Measurements from ENCODE around the gene PXK.

PXK gene

DNA sequence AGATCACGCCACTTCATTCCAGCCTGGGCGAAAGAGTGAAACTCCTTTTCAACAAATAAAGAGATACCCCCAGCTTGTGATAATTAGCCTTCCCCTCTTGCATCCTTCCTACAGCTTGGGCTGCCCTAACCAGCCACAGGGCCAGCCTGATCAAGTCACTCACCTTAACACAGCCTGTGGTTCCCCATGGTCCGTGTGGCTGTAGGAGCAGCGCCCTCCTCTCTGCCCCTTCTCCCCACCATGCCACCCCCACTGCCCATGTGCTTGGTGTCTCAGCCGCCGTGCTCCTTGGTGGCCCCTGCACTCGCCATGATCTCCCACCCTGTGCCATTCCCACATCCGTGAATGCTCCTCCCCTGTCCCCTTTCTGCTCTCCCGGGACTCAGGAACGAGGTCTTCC, 39.8 kb upstream of the PXK start:
- TF ChIP-seq POLR2A (IDR thresholded peaks at IDR 0.05; ENCODE audit: extremely low read depth, insufficient read length) (no peak), MYC (IDR thresholded peaks at IDR 0.05; ENCODE audit: low read depth, low read length) (no peak)
- TF ChIP-seq, protein P1, sequence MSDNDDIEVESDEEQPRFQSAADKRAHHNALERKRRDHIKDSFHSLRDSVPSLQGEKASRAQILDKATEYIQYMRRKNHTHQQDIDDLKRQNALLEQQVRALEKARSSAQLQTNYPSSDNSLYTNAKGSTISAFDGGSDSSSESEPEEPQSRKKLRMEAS (IDR thresholded peaks at IDR 0.05; ENCODE audit: low read depth, low read length), result no peak
- TF ChIP-seq, protein P2, sequence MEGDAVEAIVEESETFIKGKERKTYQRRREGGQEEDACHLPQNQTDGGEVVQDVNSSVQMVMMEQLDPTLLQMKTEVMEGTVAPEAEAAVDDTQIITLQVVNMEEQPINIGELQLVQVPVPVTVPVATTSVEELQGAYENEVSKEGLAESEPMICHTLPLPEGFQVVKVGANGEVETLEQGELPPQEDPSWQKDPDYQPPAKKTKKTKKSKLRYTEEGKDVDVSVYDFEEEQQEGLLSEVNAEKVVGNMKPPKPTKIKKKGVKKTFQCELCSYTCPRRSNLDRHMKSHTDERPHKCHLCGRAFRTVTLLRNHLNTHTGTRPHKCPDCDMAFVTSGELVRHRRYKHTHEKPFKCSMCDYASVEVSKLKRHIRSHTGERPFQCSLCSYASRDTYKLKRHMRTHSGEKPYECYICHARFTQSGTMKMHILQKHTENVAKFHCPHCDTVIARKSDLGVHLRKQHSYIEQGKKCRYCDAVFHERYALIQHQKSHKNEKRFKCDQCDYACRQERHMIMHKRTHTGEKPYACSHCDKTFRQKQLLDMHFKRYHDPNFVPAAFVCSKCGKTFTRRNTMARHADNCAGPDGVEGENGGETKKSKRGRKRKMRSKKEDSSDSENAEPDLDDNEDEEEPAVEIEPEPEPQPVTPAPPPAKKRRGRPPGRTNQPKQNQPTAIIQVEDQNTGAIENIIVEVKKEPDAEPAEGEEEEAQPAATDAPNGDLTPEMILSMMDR (IDR thresholded peaks at IDR 0.05; ENCODE audit: low read depth, low read length), result no peak
- DNase-seq (ENCODE audit: low read depth), result no peak
- no peak overlapping the region for H3K4me3 ChIP-seq (ENCODE audit: low read depth, low read length)

DNA sequence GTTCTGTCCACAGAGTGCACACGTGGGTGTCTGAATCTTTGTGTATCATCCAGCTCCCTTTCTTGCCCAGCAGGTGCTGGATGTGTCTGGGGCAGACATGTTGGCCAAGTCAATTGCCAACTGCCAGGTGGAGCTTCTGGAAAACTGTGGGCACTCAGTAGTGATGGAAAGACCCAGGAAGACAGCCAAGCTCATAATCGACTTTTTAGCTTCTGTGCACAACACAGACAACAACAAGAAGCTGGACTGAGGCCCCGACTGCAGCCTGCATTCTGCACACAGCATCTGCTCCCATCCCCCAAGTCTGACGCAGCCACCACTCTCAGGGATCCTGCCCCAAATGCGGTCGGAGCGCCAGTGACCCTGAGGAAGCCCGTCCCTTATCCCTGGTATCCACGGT, 39.2 kb upstream of the PXK start:
- TF ChIP-seq POLR2A (IDR thresholded peaks at IDR 0.05; ENCODE audit: extremely low read depth, insufficient read length) (no peak), MYC (IDR thresholded peaks at IDR 0.05; ENCODE audit: low read depth, low read length) (no peak)
- TF ChIP-seq, protein P1 (IDR thresholded peaks at IDR 0.05; ENCODE audit: low read depth, low read length), result no peak
- TF ChIP-seq, protein P2 (IDR thresholded peaks at IDR 0.05; ENCODE audit: low read depth, low read length), result no peak
- DNase-seq (ENCODE audit: low read depth), result no peak
- no peak overlapping the region for H3K4me3 ChIP-seq (ENCODE audit: low read depth, low read length)

DNA sequence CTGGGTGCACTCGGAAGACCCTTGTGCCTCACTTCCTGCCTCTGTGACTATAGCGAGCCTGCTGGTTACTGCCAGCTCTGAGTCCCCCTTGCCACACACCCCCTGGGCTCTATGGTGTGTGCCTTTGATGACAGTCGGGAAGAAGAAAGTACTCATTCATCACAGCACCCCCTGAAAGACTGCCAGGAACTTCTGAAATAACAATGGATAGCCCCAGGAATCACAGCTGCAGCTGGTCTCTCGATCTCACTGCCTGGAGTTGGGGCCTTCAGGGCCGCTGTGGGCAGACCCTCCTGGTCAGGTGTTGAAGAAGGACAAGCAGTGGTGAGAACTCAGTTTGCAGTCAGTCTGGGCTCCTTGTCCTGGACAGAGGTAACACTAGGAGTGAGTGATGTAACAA, 36.4 kb upstream of the PXK start:
- no peak for DNase-seq (ENCODE audit: low read depth)
- H3K4me3 ChIP-seq (ENCODE audit: low read depth, low read length), result no peak overlapping the region
- no peak for TF ChIP-seq MYC (IDR thresholded peaks at IDR 0.05; ENCODE audit: low read depth, low read length)
- TF ChIP-seq POLR2A (IDR thresholded peaks at IDR 0.05; ENCODE audit: extremely low read depth, insufficient read length), result no peak
- TF ChIP-seq, protein P2 (IDR thresholded peaks at IDR 0.05; ENCODE audit: low read depth, low read length), result no peak
- TF ChIP-seq, protein P1 (IDR thresholded peaks at IDR 0.05; ENCODE audit: low read depth, low read length), result no peak

DNA sequence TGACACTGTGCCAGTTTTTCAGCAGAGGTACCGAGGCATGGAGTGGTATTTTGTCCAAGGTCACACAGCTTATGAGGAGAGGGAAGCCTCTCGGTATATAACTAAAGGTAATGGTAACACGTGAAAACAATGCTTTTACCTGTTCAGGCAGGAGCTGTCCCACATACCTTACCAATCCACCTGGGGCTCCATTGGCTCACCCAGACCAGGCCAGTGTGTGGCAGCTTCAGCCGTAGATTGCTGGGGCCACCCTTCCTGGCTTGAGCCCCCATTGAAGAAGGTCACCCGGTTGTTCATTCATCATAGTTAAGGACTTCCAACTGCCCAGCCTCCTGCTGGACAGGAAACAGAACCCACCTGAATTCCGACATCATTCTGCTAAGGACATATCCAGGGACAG, 35.8 kb upstream of the PXK start:
- TF ChIP-seq MYC (IDR thresholded peaks at IDR 0.05; ENCODE audit: low read depth, low read length) (no peak), POLR2A (IDR thresholded peaks at IDR 0.05; ENCODE audit: extremely low read depth, insufficient read length) (no peak)
- TF ChIP-seq, protein P2 (IDR thresholded peaks at IDR 0.05; ENCODE audit: low read depth, low read length), result no peak
- TF ChIP-seq, protein P1 (IDR thresholded peaks at IDR 0.05; ENCODE audit: low read depth, low read length), result no peak
- no peak overlapping the region for H3K4me3 ChIP-seq (ENCODE audit: low read depth, low read length)
- no peak for DNase-seq (ENCODE audit: low read depth)

DNA sequence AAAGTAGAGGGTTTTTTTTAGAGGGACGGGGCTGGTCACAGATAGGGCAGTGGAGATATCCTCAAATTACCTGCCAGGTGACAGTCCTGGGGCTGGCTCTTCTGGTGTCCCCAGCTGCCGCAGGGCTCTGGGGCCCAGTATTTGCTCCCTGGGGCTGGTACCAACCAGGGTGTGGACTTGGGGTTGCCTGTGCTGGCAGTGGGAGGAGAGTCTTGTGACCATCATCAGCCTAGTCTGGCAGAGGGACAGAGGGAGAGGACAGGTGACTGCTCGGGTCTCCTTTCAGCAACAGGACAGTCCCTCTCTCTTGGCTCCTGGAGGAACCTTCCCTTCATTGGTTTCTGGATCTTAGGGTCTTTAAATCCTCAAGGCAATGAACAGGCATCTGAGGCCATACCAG, 34.5 kb upstream of the PXK start:
- TF ChIP-seq MYC (IDR thresholded peaks at IDR 0.05; ENCODE audit: low read depth, low read length) (no peak), POLR2A (IDR thresholded peaks at IDR 0.05; ENCODE audit: extremely low read depth, insufficient read length) (no peak)
- TF ChIP-seq, protein P1 (IDR thresholded peaks at IDR 0.05; ENCODE audit: low read depth, low read length), result no peak
- TF ChIP-seq, protein P2 (IDR thresholded peaks at IDR 0.05; ENCODE audit: low read depth, low read length), result no peak
- no peak for DNase-seq (ENCODE audit: low read depth)
- no peak overlapping the region for H3K4me3 ChIP-seq (ENCODE audit: low read depth, low read length)

DNA sequence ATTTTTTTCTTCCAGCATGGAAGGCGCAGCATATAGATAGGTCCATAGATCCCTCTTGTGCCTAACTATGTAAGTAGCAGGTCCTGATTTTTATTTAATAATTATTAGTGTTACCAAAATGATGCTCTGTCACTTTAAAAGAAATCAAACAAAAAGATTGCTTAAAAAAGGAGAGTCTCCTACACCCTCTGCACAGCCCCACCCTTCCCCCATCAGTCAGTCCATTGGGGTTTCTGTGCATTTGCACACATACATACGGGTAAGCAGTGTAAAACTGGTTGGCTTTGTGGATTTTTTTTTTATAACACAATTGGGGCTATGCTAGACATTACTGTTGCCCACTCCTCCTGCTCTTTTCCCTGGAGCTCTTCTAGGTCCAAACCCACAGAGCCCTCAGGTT, 33.6 kb upstream of the PXK start:
- DNase-seq (ENCODE audit: low read depth), result no peak
- H3K4me3 ChIP-seq (ENCODE audit: low read depth, low read length), result no peak overlapping the region
- no peak for TF ChIP-seq MYC (IDR thresholded peaks at IDR 0.05; ENCODE audit: low read depth, low read length)
- TF ChIP-seq, protein P2 (IDR thresholded peaks at IDR 0.05; ENCODE audit: low read depth, low read length), result no peak
- TF ChIP-seq, protein P1 (IDR thresholded peaks at IDR 0.05; ENCODE audit: low read depth, low read length), result no peak
- TF ChIP-seq POLR2A (IDR thresholded peaks at IDR 0.05; ENCODE audit: extremely low read depth, insufficient read length), result no peak
